Ishikawa (cell line): ENCODE data around the gene IL34.

Source experiments
- CEBPB ChIP-seq: IDR thresholded peaks from 2 replicates; pipeline ENCODE4 v1.6.1; 2012
- CREB1 ChIP-seq: IDR thresholded peaks from 2 replicates; pipeline ENCODE4 v1.6.1; 2012; ENCODE audit warnings: low read depth
- EGR1 ChIP-seq: IDR thresholded peaks from 2 replicates; pipeline ENCODE4 v1.6.1; 2012
- EP300 ChIP-seq: IDR thresholded peaks from 2 replicates; pipeline ENCODE4 v1.6.1; 2012; ENCODE audit warnings: borderline replicate concordance
- FOXM1 ChIP-seq: IDR thresholded peaks from 2 replicates; pipeline ENCODE4 v1.6.1; 2012; ENCODE audit warnings: low read depth, borderline replicate concordance
- NFIC ChIP-seq: IDR thresholded peaks from 2 replicates; pipeline ENCODE4 v1.6.1; 2012
- RAD21 ChIP-seq: IDR thresholded peaks from 2 replicates; pipeline ENCODE4 v1.6.1; 2012; ENCODE audit warnings: low read depth
- TAF1 ChIP-seq: IDR thresholded peaks from 2 replicates; pipeline ENCODE4 v1.6.1; 2012; ENCODE audit warnings: low read depth, mild to moderate bottlenecking
- TCF12 ChIP-seq: IDR thresholded peaks from 2 replicates; pipeline ENCODE4 v1.6.1; 2012; ENCODE audit warnings: low read depth
- TEAD4 ChIP-seq: IDR thresholded peaks from 2 replicates; pipeline ENCODE4 v1.6.1; 2012
- YY1 ChIP-seq: IDR thresholded peaks from 2 replicates; pipeline ENCODE4 v1.6.1; 2012; ENCODE audit warnings: low read depth
- ZBTB7A ChIP-seq: IDR thresholded peaks from 2 replicates; pipeline ENCODE4 v1.6.1; 2012; ENCODE audit warnings: low read depth
- TF ChIP-seq, protein P1 (sequence below): IDR thresholded peaks from 2 replicates; pipeline ENCODE4 v1.6.1; 2012
- TF ChIP-seq, protein P2 (sequence below): IDR thresholded peaks from 2 replicates; pipeline ENCODE4 v1.6.1; 2012; ENCODE audit warnings: low read depth, mild to moderate bottlenecking
- TF ChIP-seq, protein P3 (sequence below): IDR thresholded peaks from 2 replicates; pipeline ENCODE4 v1.6.1; 2012

Gene IL34

DNA sequence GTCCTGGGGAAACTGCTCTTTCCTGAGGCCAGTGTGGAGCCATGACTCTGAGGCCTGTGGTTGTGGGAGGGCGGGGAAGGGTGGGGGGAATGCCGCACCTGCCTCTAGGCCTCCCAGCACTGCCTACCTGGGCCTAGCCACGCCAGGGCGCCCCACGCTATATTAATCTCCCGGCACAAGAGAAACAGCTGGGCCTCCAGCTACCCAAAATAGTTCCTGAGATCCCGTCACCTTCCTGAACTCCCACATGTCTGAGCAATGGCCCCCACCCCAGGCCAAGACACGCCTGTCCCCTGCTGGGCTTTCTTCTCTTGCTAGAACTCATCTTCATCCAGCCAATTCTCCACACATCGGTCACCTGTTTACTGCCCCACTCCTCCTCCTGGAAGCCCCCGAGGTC is 52.5 kb downstream of the IL34 start:
- TF ChIP-seq NFIC = no peak
- TF ChIP-seq TAF1 = no peak
- TF ChIP-seq TEAD4 = no peak
- TF ChIP-seq FOXM1 = no peak
- TF ChIP-seq CREB1 = no peak
- no peak for TF ChIP-seq ZBTB7A
- TF ChIP-seq YY1 = no peak
- TF ChIP-seq TCF12 = no peak
- TF ChIP-seq EP300 = no peak
- TF ChIP-seq, protein P1, sequence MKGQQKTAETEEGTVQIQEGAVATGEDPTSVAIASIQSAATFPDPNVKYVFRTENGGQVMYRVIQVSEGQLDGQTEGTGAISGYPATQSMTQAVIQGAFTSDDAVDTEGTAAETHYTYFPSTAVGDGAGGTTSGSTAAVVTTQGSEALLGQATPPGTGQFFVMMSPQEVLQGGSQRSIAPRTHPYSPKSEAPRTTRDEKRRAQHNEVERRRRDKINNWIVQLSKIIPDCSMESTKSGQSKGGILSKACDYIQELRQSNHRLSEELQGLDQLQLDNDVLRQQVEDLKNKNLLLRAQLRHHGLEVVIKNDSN = no peak
- no peak for TF ChIP-seq RAD21
- TF ChIP-seq, protein P2, sequence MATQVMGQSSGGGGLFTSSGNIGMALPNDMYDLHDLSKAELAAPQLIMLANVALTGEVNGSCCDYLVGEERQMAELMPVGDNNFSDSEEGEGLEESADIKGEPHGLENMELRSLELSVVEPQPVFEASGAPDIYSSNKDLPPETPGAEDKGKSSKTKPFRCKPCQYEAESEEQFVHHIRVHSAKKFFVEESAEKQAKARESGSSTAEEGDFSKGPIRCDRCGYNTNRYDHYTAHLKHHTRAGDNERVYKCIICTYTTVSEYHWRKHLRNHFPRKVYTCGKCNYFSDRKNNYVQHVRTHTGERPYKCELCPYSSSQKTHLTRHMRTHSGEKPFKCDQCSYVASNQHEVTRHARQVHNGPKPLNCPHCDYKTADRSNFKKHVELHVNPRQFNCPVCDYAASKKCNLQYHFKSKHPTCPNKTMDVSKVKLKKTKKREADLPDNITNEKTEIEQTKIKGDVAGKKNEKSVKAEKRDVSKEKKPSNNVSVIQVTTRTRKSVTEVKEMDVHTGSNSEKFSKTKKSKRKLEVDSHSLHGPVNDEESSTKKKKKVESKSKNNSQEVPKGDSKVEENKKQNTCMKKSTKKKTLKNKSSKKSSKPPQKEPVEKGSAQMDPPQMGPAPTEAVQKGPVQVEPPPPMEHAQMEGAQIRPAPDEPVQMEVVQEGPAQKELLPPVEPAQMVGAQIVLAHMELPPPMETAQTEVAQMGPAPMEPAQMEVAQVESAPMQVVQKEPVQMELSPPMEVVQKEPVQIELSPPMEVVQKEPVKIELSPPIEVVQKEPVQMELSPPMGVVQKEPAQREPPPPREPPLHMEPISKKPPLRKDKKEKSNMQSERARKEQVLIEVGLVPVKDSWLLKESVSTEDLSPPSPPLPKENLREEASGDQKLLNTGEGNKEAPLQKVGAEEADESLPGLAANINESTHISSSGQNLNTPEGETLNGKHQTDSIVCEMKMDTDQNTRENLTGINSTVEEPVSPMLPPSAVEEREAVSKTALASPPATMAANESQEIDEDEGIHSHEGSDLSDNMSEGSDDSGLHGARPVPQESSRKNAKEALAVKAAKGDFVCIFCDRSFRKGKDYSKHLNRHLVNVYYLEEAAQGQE = no peak
- TF ChIP-seq, protein P3, sequence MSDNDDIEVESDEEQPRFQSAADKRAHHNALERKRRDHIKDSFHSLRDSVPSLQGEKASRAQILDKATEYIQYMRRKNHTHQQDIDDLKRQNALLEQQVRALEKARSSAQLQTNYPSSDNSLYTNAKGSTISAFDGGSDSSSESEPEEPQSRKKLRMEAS = no peak
- no peak for TF ChIP-seq EGR1
- no peak for TF ChIP-seq CEBPB

DNA sequence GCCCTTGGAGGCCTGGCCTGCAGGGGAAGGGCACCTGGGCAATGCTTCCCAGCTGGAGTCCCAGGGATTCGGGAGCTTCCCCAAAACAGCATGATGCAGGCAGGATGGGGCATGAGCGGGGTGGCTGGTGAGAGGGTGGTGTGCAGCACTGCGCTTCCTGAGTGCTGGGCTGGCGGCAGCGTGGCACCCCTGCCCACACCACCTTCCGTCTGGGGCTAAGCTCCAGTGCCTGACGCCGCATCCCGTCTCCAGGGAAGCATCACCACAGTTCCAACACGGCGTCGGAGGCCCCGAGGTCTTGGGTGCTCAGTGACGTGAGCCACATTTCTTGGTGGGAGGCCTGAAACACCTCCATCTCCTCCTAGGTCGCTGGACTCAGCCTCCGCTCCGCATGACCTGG is 53.3 kb downstream of the IL34 start:
- no peak for TF ChIP-seq FOXM1
- TF ChIP-seq, protein P1 = no peak
- no peak for TF ChIP-seq ZBTB7A
- no peak for TF ChIP-seq EP300
- no peak for TF ChIP-seq CREB1
- no peak for TF ChIP-seq YY1
- TF ChIP-seq, protein P2 = no peak
- TF ChIP-seq TEAD4 = no peak
- TF ChIP-seq TAF1 = no peak
- TF ChIP-seq, protein P3 = no peak
- TF ChIP-seq RAD21 = no peak

DNA sequence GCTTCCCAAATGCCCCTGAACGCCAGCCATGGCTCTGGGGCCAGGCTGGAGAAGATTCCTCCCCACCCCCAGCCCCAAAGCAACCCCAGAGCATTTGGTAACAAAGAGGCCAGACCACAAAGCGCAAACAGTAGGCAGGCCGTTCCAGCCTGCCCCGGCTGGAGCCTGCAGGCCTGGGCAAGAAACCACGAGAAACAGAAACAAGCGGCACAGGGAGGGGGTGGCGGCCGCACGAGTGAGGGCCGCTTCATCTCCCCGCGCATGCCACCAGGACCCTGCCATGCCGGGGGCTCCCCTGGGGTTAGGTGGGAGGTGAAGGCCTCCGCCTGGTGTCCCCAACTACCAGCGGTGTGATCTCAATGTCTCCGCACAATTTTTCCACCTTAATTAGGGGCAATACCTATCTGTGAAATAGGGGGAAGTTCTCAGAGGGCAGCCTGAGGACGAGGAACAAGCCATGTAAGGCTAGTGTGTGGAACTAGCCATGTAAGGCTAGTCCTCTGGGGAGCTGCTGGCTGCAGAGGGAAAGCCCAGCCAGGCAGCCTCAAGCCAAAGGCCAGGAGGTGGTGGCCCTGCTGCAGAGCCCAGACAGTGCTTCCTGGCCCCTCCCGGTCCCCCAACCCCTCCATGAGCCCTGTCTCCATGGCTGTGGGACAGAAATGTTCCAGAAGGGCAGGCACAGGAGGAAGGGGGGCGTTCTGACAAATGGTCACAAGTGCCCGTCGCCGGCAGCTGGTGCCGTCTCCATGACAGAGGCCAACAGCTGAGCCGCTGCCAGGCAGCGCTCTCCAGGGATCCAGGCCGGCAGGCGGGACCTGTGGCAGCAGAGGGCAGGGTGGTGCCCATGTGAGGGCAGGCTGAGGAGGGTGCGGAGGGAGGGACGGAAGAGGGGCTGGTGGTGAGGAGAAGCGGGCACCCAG is 54.0 kb downstream of the IL34 start:
- TF ChIP-seq EGR1 (no peak), TCF12 (no peak), YY1 (no peak), RAD21 (no peak), ZBTB7A (no peak), TEAD4 (no peak), CEBPB (no peak), CREB1 (no peak)
- TF ChIP-seq, protein P2 = no peak

DNA sequence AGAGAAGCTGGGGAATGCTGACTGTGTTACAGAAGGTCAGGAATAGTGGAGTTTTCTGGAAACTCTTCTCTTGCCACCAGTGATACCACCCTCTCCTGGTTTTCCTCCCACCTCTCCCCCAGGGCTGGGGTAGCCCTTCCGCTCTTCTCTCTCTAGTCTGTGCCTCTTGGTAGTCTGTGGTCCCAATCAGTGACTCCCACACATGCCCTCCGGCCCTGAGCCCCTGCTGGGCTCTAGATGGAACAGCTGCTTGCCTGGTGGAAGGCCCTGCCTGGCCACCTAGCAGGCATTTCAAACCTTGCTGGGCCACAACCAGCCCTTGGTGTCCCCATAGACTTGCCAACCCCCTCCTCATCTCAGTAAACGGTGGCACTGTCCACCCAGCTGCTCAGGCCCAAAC is 54.7 kb downstream of the IL34 start:
- TF ChIP-seq TAF1 (no peak), TCF12 (no peak)

DNA sequence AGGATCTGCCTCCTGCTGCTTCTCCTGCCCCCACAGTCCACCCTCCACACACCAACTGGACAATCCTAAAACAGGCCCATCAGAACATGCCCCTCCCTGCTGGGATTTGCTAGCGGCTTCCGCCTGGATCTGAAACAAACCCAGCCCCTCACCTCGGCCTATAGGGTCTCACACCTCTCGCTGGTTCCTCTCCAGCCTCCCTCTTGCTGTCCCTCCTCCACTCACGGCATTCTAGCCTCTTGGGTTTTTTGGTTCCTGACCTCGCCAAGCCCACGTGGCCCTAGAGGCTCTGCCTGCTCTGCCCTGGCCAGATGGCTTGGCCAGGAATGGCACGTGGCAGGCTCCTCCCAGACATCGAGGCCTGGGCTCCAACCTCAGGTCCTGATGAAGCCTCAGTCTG is 55.2 kb downstream of the IL34 start:
- no peak for TF ChIP-seq EGR1
- no peak for TF ChIP-seq CREB1
